IMR-90 (cell line): Measurements from ENCODE around the gene MSI1. TPM values are rescaled to one million over a fixed set of nuclear protein-coding genes. Genes with fewer than 3 reads are reported as not detected.

ENCODE experiments used
- ATAC-seq: fragments of 200-7000 bp; cut with Tn5 transposase; 2 replicates; pipeline ENCODE4 v1.9.1; 2020; ENCODE audit warnings: low read depth, mild to moderate bottlenecking, moderate library complexity
- BruUV-seq: library from RNA; stranded (reverse); fragments of 400-500 nt; replicated peaks from 2 replicates; lab custom pipeline; 2021; lab: Mats Ljungman, UMichigan
- CTCF ChIA-PET: fragments of 300-600 bp; formaldehyde crosslinking; extraction: SDS; loops from one replicate; lab custom pipeline; 2021; ENCODE audit warnings: antibody characterized with exemption; lab: Yijun Ruan, JAX
- POLR2A ChIA-PET: fragments of 300-600 bp; sonication (Branson Sonifier 250); formaldehyde crosslinking; loops from one replicate; lab custom pipeline; 2022; ENCODE audit warnings: antibody characterized with exemption; ENCODE audit not compliant: unreplicated experiment; lab: Charles Lee
- DNase-seq: peaks from one replicate; pipeline ENCODE4 v3.0.0; 2013
- H2AFZ ChIP-seq: replicated peaks from 2 replicates; pipeline ENCODE3; 2013; ENCODE audit warnings: low read length, mild to moderate bottlenecking; ENCODE audit not compliant: poor library complexity
- H2AK5ac ChIP-seq: 2 replicates; pipeline ENCODE4 v1.6.1; 2013; ENCODE audit warnings: low read depth, low read length, inconsistent platforms
- H2AK9ac ChIP-seq: replicated peaks from 2 replicates; pipeline ENCODE3; 2013; ENCODE audit warnings: mild to moderate bottlenecking, low read depth, low read length, moderate library complexity; ENCODE audit not compliant: poor library complexity
- H2BK120ac ChIP-seq: 2 replicates; pipeline ENCODE4 v1.6.1; 2013; ENCODE audit warnings: low read depth, low read length, inconsistent platforms
- H2BK15ac ChIP-seq: 3 replicates; pipeline ENCODE4 v1.6.1; 2013; ENCODE audit warnings: low read depth, low read length, inconsistent platforms
- H2BK20ac ChIP-seq: 2 replicates; pipeline ENCODE4 v1.6.1; 2013; ENCODE audit warnings: low read depth, mild to moderate bottlenecking, inconsistent platforms, low read length, moderate library complexity
- H2BK5ac ChIP-seq: 2 replicates; pipeline ENCODE4 v1.6.1; 2013; ENCODE audit warnings: mild to moderate bottlenecking, low read depth, low read length, inconsistent platforms; ENCODE audit not compliant: poor library complexity, severe bottlenecking
- H3K14ac ChIP-seq: replicated peaks from 2 replicates; pipeline ENCODE4 v1.6.1; 2013; ENCODE audit warnings: low read depth, low read length, inconsistent platforms
- H3K18ac ChIP-seq: 2 replicates; pipeline ENCODE4 v1.6.1; 2013; ENCODE audit warnings: low read depth, low read length, control low read depth
- H3K23ac ChIP-seq: 2 replicates; pipeline ENCODE4 v1.6.1; 2013; ENCODE audit warnings: low read depth, low read length, inconsistent platforms
- H3K27ac ChIP-seq: 2 replicates; pipeline ENCODE4 v1.5.1; 2013; ENCODE audit warnings: mild to moderate bottlenecking, control low read depth, low read length; ENCODE audit not compliant: insufficient read depth
- H3K27me3 ChIP-seq: 2 replicates; pipeline ENCODE4 v1.6.1; 2013; ENCODE audit warnings: low read length; ENCODE audit not compliant: control insufficient read depth, insufficient read depth
- H3K36me3 ChIP-seq: 2 replicates; pipeline ENCODE4 v1.6.1; 2013; ENCODE audit warnings: low read length, mixed read lengths; ENCODE audit not compliant: control insufficient read depth, insufficient read depth
- H3K4ac ChIP-seq: 2 replicates; pipeline ENCODE4 v1.6.1; 2013; ENCODE audit warnings: low read depth, low read length, inconsistent platforms
- H3K4me1 ChIP-seq: 2 replicates; pipeline ENCODE4 v1.6.1; 2013; ENCODE audit warnings: low read length, mixed read lengths; ENCODE audit not compliant: control insufficient read depth, insufficient read depth
- H3K4me2 ChIP-seq: 2 replicates; pipeline ENCODE4 v1.6.1; 2013; ENCODE audit warnings: low read depth, mild to moderate bottlenecking, control low read depth, low read length, moderate library complexity
- H3K4me3 ChIP-seq: 2 replicates; pipeline ENCODE4 v1.5.1; 2013; ENCODE audit warnings: low read depth, mild to moderate bottlenecking, control low read depth, low read length, moderate library complexity; ENCODE audit not compliant: insufficient read depth
- H3K56ac ChIP-seq: 2 replicates; pipeline ENCODE4 v1.6.1; 2013; ENCODE audit warnings: low read length, inconsistent platforms; ENCODE audit not compliant: insufficient read depth; ENCODE audit errors: extremely low read depth
- H3K79me1 ChIP-seq, 2 experiments: 2 replicates each; pipeline ENCODE4 v1.6.1; 2013; ENCODE audit warnings: low read length in 2 of 2, inconsistent platforms in 1 of 2, low read depth in 1 of 2
- H3K9ac ChIP-seq: 2 replicates; pipeline ENCODE4 v1.6.1; 2013; ENCODE audit warnings: low read depth, low read length, control low read depth
- H3K9me1 ChIP-seq: 2 replicates; pipeline ENCODE4 v1.6.1; 2013; ENCODE audit warnings: low read length, inconsistent platforms; ENCODE audit not compliant: insufficient read depth
- H3K9me3 ChIP-seq: 2 replicates; pipeline ENCODE4 v1.6.1; 2013; ENCODE audit warnings: low read length; ENCODE audit not compliant: control insufficient read depth, insufficient read depth
- H4K20me1 ChIP-seq: 2 replicates; pipeline ENCODE4 v1.6.1; 2013; ENCODE audit warnings: low read length, inconsistent platforms; ENCODE audit not compliant: insufficient read depth
- H4K5ac ChIP-seq: 2 replicates; pipeline ENCODE4 v1.6.1; 2013; ENCODE audit warnings: mild to moderate bottlenecking, low read depth, low read length, control low read depth
- H4K8ac ChIP-seq, 2 experiments: 2 replicates each; pipeline ENCODE4 v1.6.1; 2013; ENCODE audit warnings: low read depth in 2 of 2, low read length in 2 of 2, control low read depth in 1 of 2, inconsistent platforms in 1 of 2
- H4K91ac ChIP-seq: 2 replicates; pipeline ENCODE4 v1.6.1; 2013; ENCODE audit warnings: low read depth, low read length, inconsistent platforms; ENCODE audit not compliant: insufficient read depth
- MXI1 ChIP-seq: IDR thresholded peaks from 2 replicates; pipeline ENCODE4 v1.6.1; 2012; ENCODE audit warnings: low read depth, mild to moderate bottlenecking, low read length, moderate library complexity, borderline replicate concordance
- RAD21 ChIP-seq: IDR thresholded peaks from 2 replicates; pipeline ENCODE4 v1.6.1; 2012; ENCODE audit warnings: low read length, improper control_type of control experiment
- WGBS, 2 experiments: methylation state at CpG; one replicate each; pipeline versions ENCODE4 v1.1.5 to v1.1.7; 2013; ENCODE audit warnings: missing lambda C conversion rate in 2 of 2; ENCODE audit not compliant: insufficient read length in 1 of 2; ENCODE audit errors: extremely low coverage in 2 of 2; 5-methylcytosine and 5-hydroxymethylcytosine counted together
- dilution Hi-C: fragments of 300-500 bp; cut with HindIII; formaldehyde crosslinking; loops from one replicate; pipeline ENCODE4 v1.14.3; 2018; ENCODE audit warnings: low sequenced_read_pairs; ENCODE audit not compliant: unreplicated experiment
- in situ Hi-C: fragments of 300-500 bp; cut with MboI; formaldehyde crosslinking; loops from 3 replicates; pipeline ENCODE4 v1.14.3; 2019; ENCODE audit warnings: low sequenced_read_pairs, inconsistent platforms, mixed read lengths
- intact Hi-C: fragments of 100-400 bp; cut with micrococcal nuclease; formaldehyde crosslinking; loops from 2 replicates; pipeline ENCODE4 v1.10.0; 2022
- polyA plus RNA-seq, 3 experiments: library from polyadenylated mRNA; depleted of rRNA; stranded (reverse); fragments of >200 nt; gene quantifications; 2 replicates each; pipeline ENCODE4 v1.2.3, GENCODE V29; 2012; ENCODE audit warnings: low replicate concordance in 1 of 3
- total RNA-seq: library from RNA; depleted of rRNA; stranded (reverse); fragments of >200 nt; gene quantifications from 2 replicates; pipeline ENCODE4 v1.2.3, GENCODE V29; 2012
- TF ChIP-seq, protein P1 (sequence below): fragments of 150-350 bp; IDR thresholded peaks from 2 replicates; pipeline ENCODE4 v1.6.1; 2017; ENCODE audit warnings: mild to moderate bottlenecking, antibody characterized with exemption, low read length, low read depth

Gene MSI1
- total and polyA plus RNA-seq, 2 of the 4 experiments (the other 2 are of a cell fraction), result not detected

DNA sequence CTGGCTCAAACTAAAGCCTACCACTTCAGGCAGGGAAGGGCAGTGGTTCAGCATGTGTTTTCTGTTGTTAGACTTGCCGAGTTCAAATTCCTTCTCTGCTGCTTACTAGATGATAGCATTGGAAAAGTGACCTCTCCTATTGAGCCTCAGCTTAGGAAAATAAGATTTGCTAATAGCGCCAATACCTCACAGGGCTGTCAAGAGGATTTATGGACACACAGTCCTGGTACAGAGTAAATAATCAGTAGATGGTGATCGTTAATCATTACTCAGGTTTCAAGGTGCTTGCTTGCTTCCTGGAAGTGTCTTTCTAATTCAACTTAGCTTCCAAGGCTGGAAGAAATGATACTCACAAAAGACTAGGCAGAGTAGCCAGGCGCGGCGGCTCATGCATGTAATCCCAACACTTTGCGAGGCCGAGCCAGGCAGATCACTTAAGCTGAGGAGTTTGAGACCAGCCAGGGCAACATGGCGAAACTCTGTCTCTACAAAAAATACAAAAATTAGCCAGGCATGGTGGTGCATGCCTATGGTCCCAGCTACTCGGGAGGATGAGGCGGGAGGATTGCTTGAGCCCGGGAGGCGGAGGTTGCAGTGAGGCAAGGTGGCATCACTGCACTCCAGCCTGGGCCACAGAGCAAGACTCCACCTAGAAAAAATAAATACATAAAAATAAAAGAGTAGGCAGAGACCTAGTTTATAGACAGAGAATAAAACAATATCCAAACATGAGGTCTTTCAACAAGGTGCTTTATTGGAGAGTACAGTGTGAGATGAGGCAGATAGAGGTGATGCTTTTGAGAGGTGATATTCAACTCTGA, 47.4 kb downstream of the MSI1 start:
- ATAC-seq (no peak), DNase-seq (no peak)
- no peak overlapping the region for H3K4ac ChIP-seq
- no peak overlapping the region for H4K8ac ChIP-seq
- BruUV-seq, result no TSS peak
- no peak overlapping the region for H3K14ac ChIP-seq
- no peak overlapping the region for H3K18ac ChIP-seq
- no peak overlapping the region for H3K4me2 ChIP-seq
- no peak overlapping the region for H3K56ac ChIP-seq
- no peak overlapping the region for H2AK9ac ChIP-seq
- ChIA-PET CTCF (interaction anchor here (1.3 kb wide), 1 partner anchor 109 kb away, joined by 3 read pairs; no protein-coding TSS in a partner anchor), POLR2A (no interaction called here)
- no peak overlapping the region for H2BK20ac ChIP-seq
- WGBS, 2 experiments, result 54% methylated on average over 7 of the region's 13 CpGs; no CpG with 5 or more reads in 1 of the 2 experiments
- no peak overlapping the region for H2BK15ac ChIP-seq
- H2BK120ac ChIP-seq, result no peak overlapping the region
- no peak overlapping the region for H4K5ac ChIP-seq
- H3K27me3 ChIP-seq, result peaks cover 17% of the 10 kb centered on the region
- H3K9me1 ChIP-seq, result no peaks in the 10 kb centered on the region
- in situ Hi-C loops, result no loop called here
- no peaks in the 10 kb centered on the region for H3K36me3 ChIP-seq
- dilution Hi-C loops, result no loop called here
- H3K9ac ChIP-seq, result no peak overlapping the region
- H3K79me1 ChIP-seq, result no peaks in the 10 kb centered on the region
- H3K27ac ChIP-seq, result no peak overlapping the region
- intact Hi-C loops, result no loop called here
- H3K9me3 ChIP-seq, result no peaks in the 10 kb centered on the region
- H4K91ac ChIP-seq, result no peak overlapping the region
- H2AFZ ChIP-seq, result no peak overlapping the region
- TF ChIP-seq RAD21 (no peak), MXI1 (no peak)
- TF ChIP-seq, protein P1, sequence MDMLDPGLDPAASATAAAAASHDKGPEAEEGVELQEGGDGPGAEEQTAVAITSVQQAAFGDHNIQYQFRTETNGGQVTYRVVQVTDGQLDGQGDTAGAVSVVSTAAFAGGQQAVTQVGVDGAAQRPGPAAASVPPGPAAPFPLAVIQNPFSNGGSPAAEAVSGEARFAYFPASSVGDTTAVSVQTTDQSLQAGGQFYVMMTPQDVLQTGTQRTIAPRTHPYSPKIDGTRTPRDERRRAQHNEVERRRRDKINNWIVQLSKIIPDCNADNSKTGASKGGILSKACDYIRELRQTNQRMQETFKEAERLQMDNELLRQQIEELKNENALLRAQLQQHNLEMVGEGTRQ, result no peak
- no peak overlapping the region for H3K4me3 ChIP-seq
- H3K4me1 ChIP-seq, result peaks cover 3% of the 10 kb centered on the region
- H2BK5ac ChIP-seq, result no peak overlapping the region
- H3K23ac ChIP-seq, result no peak overlapping the region
- no peaks in the 10 kb centered on the region for H4K20me1 ChIP-seq
- no peak overlapping the region for H2AK5ac ChIP-seq
